NCI-H2107 treated with DMSO at 0.1 percent for 48 hours (cell line): ENCODE data around the gene XPR1.
A peak's percentile ranks its signal among the peaks of the same experiment; 100 is the strongest.
"Not testable (repeated sequence)": the region's sequence is repeated elsewhere in the genome, so short reads cannot be mapped to it uniquely, and the experiment has no call there.

Experiments
- DNase-seq: peaks from one replicate; lab custom pipeline; 2025; ENCODE audit not compliant: unreplicated experiment; lab: John Stamatoyannopoulos, UW

Gene XPR1

DNA sequence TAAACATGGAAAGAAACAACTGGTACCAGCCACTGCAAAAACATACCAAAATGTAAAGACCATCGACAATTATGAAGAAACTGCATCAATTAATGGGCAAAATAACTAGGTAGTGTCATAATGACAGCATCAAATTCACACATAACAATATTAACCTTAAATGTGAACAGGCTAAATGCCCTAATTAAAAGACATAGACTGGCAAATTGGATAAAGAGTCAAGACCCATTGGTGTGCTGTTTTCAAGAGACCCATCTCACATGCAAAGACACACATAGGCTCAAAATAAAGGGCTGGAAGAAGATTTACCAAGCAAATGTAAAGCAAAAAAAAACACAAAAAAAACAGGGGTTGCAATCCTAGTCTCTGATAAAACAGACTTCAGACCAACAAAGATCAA lies 201.4 kb downstream of the XPR1 start:
- DNase-seq = not testable (repeated sequence)

DNA sequence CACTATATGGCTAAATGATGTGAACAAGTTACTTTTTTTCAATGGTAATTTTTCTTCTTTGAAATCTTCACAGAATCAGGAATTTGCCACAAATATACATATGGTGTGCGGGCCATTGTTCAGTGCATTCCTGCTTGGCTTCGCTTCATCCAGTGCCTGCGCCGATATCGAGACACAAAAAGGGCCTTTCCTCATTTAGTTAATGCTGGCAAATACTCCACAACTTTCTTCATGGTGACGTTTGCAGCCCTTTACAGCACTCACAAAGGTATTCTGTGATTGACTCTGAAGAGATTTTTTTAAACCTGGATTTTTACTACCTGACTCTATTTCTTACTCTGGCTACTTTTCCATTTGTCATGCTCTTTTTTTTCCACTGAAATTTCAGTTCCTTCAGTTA lies 204.6 kb downstream of the XPR1 start:
- no peak for DNase-seq

DNA sequence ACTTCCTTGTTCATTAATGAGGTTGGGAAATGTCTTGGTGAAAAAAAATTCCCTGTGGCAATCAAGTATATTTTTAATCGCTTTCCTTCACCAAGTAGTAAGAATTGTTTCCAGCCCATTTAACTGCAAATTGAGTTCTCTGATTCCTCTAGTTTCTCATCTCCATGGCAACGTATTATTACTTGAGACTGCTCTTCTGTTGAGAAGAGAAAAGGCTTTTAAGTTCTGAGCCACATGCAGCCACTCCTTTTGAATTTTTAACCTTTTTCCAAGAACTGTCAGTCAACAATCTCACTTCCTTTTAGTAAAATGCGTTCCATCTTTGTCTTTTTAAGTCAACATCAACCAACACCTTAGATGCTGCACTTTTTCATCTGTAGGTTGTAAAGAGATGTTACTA lies 205.2 kb downstream of the XPR1 start:
- DNase-seq = no peak

DNA sequence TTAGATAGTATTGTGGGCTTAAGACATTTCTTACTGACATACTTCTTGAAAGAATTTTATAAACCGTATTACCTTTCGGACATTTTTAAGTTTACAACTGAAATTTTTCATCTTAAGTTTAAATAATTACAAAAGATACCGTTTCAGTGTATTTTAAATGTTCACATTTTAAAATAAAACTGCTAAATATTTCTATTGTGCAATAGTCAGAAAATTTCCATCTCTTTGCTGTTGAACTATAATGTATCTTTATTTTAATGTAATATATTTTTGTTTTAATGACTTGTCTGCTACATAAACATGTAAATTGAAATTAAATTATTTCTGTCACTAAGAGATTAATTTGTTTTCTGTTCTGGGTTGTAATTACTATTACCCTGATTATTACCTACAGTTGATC lies 206.7 kb downstream of the XPR1 start:
- DNase-seq = no peak

DNA sequence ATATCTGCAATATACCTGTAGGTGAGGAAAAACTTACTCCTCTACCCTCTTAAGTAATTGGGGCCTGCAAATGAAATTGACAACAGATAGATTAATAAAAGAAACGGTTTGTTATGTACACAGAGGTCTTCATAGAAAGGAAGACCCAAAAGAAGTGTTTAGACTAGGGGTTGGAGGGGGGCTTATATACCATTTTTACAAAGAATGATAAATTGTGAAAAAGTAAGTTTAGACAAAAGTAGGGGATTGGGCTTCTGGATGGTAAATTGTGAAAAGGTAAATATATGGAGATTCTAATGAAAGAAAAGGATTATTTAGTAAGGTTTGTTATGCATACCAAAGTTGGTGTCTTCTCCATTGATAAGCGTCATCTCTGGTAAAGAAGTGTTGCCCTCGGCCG lies 207.7 kb downstream of the XPR1 start:
- DNase-seq = no peak

DNA sequence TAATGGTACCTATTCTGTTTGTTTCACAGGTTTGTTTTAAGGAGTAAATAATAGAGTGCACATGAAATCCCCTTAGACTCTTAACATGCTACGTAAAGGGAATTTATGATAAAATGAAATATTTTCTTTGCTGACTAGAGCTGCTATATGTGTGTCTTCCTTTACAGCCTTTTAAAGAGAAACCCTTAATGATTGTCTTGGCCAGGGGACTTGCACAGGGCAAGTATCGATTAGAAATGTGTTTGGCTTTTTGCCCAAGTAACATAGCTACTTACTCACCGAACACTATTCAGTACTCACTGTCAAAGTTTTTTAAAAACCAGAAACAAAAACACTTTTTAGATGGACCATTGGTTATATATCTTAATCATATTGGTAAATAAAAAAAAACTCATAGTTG lies 209.6 kb downstream of the XPR1 start:
- DNase-seq = no peak

DNA sequence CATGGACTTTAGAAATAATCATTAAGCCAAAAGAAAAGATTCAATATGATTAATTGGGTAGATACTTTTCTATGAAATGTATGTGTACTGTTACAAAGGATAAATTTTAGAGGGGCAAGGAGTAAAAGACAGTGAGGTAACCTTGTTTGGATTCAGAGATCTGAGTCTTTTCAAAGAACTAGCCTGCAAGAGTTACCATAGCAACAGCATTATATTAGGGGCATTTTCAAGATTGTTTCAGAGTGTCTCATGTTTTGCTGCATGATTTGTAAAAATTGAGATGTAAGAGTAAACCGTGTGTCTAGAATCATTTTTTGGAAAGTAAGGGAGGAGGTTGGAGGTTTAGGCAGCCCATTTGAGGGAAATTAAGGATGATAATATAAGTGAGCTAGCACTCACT lies 210.2 kb downstream of the XPR1 start:
- DNase-seq = no peak

DNA sequence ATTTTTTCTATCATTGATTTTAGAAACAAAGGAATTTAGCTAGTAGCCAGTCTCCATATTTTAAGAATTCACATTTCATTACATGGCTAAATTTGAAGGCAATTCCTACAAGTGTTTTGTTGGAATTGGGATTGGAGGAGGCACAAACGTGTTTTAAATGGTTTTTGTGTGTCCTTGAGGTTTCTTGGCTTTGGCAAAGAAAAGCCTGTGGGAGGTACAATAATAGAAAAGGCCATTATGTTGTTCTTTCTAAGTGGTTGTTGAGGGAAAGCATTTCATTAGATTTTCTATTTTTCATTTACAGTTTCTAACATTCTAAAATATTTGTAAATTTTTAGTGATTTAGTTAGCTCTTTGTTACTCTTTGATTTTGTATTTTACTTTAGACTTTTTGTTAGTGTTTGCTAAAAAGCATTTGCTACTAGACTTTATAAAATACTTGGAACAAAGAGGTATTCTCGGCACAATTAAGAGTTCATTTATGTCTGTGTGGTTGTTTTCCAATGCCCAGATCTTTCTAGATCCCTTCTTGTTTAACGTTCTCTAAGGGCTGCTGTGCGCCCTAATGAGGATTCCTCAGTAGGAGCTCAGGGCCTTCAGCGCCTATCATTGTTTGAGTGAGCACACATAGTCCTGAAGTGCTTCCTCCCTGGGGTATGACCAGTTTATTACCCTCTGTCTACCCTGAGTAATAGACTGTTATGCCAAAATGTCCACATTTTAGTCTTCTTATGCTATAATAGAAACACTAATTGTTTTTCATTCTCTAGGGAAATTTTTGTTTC lies 210.9 kb downstream of the XPR1 start:
- DNase-seq = peak; percentile 20

DNA sequence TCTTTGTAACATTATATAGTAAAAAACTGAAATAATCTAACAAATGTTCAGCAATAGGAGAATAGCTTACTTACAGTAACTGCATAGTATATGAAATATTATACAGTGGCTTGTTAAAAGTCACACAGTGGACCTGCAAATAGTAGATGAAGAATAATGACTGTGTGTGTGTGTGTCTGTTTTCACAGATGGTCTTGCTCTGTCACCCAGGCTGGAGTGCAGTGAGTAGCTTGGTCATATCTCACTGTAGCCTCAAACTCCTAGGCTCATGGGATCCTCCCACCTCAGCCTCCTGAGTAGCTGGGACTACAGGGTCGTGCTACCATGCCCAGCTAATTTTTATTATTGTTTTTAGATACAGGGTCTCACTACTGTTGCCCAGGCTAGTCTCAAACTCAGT lies 213.5 kb downstream of the XPR1 start:
- DNase-seq = no peak

DNA sequence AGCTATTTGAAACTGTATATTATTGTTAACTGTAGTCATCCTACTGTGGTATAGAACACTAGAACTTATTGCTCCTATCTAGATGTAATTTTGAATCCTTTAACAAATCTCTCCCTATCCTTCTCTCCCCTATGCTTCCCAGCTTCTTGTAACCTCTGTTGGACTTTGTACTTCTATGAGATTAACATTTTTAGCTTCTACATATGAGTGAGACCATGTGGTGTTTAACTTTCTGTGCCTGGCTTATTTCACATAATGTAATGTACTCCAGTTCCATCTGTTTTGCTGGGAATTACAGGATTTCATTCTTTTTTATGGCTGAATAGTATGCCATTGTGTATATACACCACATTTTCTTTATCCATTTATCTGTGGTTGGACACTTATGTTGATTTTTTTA lies 216.4 kb downstream of the XPR1 start:
- no peak for DNase-seq

DNA sequence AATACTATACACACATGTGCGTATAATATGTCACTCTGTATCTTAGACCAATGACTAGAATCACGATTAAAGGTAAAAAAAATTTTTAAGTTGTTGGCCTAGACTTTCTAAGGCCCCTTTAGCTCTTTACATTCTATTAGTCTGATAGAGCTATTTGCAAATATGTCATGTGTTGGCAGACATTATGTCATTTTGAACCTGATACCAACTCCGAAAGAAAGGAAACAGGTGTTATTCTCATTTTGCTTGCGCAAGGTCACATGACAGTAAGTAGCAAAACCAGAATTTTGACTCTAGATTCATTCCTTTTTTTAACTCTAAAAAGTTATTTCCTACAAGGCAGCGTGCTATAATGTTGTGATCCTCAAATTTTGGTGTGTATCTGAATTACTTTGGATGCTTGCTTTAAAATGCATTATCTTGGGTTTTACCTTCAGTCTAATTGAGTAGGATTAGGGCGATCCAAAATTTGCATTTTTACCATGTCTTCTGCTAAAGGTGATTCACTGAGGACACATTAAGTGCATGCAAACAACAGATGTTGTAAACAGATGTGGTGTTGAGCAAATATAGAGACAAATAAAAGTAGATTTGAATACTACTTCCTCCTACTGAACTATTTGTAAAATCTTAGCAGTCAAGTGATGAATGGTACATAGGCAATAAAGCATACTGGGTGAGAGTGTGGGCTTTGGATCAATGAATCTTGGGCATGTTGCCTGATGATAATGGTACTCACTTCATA lies 217.4 kb downstream of the XPR1 start:
- peak; percentile 14 for DNase-seq

DNA sequence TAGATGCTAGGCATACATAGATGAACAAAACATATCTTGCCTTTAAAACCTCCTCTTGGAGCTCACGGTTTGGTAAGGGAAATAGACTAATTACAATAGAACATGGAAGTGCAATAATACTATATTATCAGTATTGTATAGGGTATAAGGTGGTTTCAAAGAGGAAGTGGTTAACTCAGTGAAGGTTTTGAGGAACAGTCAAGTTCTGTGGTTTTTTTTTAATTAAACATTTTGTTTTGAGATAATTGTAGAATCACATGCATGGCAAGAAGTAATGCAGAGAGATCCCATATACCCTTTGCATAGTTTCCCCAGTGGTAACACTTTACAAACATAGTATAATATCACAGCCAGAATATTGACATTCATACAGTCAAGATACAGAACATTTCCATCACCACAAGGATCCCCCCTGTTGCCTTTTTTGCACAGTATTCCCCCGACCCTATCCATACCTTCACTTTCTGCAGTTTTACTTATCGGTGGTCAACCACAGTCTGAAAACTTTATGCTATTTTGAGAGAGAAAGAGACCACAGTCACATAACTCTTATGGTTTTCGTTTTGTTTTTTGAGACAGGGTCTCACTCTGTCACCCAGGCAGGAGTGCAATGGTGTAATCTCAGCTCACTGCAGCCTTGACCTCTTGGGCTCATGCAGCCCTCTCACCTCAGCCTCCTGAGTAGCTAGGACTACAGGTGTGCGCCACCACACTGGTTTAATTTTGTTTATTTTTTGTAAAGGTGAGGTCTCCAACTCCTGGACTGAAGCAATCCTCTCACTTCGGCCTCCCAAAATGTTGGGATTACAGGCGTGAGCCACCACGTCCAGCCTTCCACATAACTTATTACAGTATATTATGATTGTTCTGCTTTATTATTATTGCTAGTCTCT lies 220.4 kb downstream of the XPR1 start:
- DNase-seq = no peak

DNA sequence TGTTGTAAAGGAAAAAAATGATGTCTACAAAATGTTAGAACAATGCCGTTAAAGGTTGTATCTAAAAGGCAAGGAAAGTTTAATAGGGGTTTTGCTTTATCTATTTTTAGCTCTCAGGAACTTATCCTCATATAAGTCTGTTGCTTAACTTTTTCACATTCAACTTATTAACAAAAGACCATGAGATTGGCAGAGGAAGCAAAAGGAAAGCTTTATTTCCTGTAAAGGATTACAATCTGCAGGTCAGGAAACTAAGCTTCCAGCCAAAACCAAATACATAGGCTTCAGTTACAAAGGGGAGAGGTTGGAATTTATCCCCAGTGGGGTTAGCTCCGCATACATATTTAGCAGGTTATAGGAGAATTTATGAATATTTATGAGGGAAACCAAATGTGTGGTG lies 222.2 kb downstream of the XPR1 start:
- no peak for DNase-seq

DNA sequence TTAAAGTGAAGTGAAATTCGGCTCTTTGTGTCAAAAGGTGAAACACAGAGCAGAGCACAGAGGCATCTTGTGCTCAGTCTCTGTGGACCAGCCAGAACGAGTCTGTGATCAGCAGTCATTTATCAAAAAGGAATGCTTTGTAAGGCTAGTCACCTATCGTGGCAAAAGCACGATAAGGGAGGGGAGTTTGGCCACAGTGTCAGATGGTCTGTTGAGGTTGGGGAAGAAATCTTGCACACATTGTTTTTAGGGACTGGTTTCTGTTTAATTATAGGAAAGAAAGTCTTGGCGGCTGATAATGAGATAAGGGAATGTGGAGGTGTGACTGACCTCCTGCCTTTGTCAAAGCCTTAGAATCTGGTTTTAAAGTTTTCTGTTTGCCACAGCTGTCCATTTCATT lies 222.6 kb downstream of the XPR1 start:
- no peak for DNase-seq

DNA sequence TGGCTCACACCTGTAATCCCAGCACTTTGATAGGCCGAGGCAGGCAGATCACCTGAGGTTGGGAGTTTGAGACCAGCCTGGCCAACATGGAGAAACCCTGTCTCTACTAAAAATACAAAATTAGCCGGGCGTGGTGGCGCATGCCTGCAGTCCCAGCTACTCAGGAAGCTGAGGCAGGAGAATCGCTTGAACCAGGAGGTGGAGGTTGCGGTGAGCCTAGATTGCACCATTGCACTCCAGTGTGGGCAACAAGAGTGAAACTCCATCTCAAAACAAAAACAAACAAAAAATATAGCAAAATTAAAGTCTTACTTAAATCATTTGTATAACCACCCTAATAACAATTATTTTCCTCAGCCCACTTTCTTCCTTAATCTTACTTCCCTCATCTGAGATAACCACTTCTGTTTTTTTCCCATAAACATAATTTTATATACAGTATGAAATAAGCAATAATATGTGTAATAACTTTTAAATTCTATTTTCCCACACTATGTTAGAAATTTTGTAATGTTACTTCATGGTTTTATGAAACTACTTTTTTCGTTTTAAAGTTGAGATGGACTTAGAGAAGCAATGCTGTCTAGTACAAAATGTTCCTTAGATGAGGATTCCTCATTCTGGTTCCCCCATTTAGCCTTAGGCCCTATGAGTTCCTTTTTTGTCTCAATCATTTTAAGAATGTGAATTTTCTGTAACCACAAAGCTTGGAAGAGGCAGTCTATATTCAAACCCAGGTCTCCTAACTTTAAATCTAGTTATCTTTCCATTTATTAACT lies 226.3 kb downstream of the XPR1 start:
- DNase-seq = not testable (repeated sequence)

DNA sequence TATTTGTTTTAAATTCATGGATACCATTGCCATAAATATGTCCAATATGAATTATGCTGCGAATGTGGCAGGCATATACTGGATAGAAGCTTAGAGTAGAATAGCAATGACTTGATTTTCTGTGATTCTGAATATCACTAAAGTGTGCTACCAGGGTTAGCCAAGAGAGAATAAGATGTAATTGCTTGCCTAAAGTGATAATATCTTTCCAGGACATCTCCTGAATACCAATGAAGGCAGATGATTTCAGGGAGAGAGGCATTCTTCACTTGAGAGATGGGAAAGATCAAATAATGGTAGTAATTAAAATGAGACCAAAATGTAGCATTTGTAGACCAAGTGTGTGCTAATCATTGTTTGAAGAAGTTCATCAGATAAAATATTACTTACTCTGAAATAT lies 227.5 kb downstream of the XPR1 start:
- no peak for DNase-seq

DNA sequence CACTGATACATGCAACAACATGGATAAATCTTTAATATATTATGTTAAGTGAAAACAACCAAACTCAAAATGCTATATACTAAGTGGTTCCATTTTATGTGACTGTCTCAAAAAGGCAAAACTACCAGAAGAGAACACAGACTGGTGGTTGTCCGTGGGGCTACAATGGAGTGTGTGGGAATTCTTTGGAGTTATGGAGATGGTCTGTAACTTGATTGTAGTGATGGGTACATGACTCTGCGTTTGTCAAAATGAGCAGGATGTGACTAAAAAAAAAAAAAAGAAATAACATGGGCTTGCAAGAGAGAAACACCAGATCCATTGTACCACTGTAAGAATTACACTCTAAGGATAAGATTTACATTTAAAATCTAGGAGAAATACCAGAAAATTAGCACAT lies 228.7 kb downstream of the XPR1 start:
- DNase-seq = no peak

DNA sequence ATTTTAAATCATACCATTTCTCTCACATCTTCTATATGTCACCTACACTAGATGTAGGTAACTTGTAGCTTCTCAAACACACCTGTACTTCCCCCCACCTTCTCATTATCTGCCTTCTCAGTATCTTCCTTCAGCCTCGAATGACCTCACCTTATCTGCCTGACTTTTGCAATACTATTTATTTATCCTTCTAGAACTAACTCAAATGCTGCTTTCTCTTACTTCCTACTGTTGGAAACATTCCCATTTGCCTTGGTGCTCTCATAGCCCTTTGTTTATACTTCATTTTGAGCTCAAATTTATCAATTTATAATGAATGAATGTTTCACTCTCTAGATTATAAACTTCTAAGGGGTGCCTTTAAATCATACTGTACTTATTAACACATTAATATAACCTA lies 230.5 kb downstream of the XPR1 start:
- DNase-seq = no peak

DNA sequence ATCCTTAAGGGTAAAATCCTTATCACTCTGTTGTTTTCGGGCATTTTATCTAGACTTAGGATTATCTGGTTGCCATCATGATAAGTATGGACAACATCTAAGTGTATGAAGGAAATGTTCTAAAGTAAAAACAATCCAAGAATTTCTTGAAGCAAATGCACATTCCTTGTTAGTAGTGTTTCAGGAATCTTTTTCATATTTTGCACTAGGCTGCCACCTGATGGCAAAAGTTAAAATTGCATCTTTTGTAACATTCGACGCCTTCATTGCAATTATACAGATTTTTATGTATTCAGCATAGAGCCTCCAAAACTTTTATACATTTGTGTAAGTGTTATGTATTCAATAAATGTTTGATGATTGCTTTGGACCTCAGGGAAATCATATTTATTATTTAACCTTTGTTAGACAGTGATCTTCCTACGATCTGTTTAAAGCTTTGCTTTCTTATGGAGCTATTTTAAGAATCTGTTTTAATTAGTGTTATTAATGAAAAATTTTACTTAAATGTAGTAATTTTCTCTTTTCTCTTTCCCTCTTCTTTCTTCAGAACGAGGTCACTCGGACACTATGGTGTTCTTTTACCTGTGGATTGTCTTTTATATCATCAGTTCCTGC lies 231.4 kb downstream of the XPR1 start:
- peak; percentile 45 for DNase-seq

DNA sequence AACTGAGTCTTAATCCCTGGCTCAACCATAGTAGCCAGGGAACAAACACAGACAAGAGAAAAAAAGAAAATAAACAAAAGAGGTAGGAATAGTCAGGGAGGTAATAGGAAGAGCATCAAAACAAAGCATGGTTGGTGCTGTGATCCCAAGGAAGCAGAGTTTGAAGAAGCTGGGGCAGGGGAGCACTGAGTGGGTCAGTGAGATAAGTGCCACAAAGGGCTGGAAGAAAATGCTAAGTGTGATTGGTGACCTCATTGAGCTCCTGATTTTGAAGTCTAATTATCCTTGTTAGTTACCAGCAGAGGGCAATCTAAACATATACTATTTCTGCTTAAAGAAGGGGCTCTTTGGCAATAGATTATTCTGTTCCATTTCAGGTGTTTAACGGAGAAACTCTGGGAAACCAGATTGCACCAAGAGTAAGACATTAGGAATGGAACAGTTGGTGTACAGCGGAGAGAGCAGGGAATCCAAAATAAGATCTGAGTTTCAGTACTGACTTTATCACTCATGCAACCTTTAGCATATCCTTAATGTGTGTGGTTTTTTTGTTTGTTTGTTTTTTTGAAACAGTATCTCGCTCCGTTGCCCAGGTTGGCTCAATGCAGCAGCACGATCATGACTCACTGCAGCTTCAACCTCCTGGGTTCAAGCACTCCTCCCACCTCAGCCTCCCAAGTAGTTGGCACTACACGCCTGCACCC lies 250.1 kb downstream of the XPR1 start:
- peak; percentile 91 for DNase-seq
